Neural progenitor cell (in vitro differentiated cells): ENCODE measurements around the gene RMND5A. TPM values are rescaled to one million over a fixed set of nuclear protein-coding genes. Genes with fewer than 3 reads are reported as not detected.
"Not testable (repeated sequence)": the region's sequence is repeated elsewhere in the genome, so short reads cannot be mapped to it uniquely, and the experiment has no call there.

Experiments
- DNase-seq: peaks from one replicate; pipeline ENCODE4 v3.0.0-alpha.2; 2016; ENCODE audit warnings: low spot score
- H2AFZ ChIP-seq: fragments of 200-600 bp; sonication (generic); replicated peaks from 2 replicates; pipeline ENCODE4 v1.6.1; 2016; ENCODE audit warnings: antibody characterized with exemption
- H3F3A ChIP-seq: fragments of 200-600 bp; sonication (generic); 2 replicates; pipeline ENCODE4 v1.6.1; 2016; ENCODE audit warnings: antibody characterized with exemption, low read depth
- H3K27ac ChIP-seq: fragments of 200-600 bp; sonication (generic); 2 replicates; pipeline ENCODE4 v1.5.1; 2016; ENCODE audit warnings: mild to moderate bottlenecking
- H3K27me3 ChIP-seq: fragments of 200-600 bp; sonication (generic); 2 replicates; pipeline ENCODE4 v1.6.1; 2016; ENCODE audit warnings: mild to moderate bottlenecking, moderate library complexity
- H3K36me3 ChIP-seq: fragments of 200-600 bp; sonication (generic); 2 replicates; pipeline ENCODE4 v1.5.1; 2016
- H3K4me1 ChIP-seq: fragments of 200-600 bp; sonication (generic); 2 replicates; pipeline ENCODE4 v1.6.1; 2016; ENCODE audit warnings: mixed run types
- H3K4me2 ChIP-seq: fragments of 200-600 bp; sonication (generic); 2 replicates; pipeline ENCODE4 v1.6.1; 2016
- H3K4me3 ChIP-seq: fragments of 200-600 bp; sonication (generic); 2 replicates; pipeline ENCODE4 v1.5.1; 2016
- H3K79me2 ChIP-seq: fragments of 200-600 bp; sonication (generic); 2 replicates; pipeline ENCODE4 v1.6.1; 2016; ENCODE audit warnings: low read depth
- H3K9ac ChIP-seq: fragments of 200-600 bp; sonication (generic); 2 replicates; pipeline ENCODE4 v1.6.1; 2016
- H3K9me3 ChIP-seq: fragments of 200-600 bp; sonication (generic); 2 replicates; pipeline ENCODE4 v1.5.1; 2016; ENCODE audit warnings: low read depth
- H4K20me1 ChIP-seq: fragments of 200-600 bp; sonication (generic); 2 replicates; pipeline ENCODE4 v1.6.1; 2016; ENCODE audit warnings: low read depth
- H3K27ac Mint-ChIP-seq: 3 replicates; pipeline ENCODE4 v1.8.0; 2021; ENCODE audit warnings: mixed read lengths
- H3K27me3 Mint-ChIP-seq: 2 replicates; pipeline ENCODE4 v1.8.0; 2022; ENCODE audit warnings: low read depth, mild to moderate bottlenecking, inconsistent platforms, moderate library complexity, mixed read lengths; ENCODE audit not compliant: insufficient read depth
- H3K36me3 Mint-ChIP-seq: 3 replicates; pipeline ENCODE4 v1.8.0; 2021; ENCODE audit warnings: mixed read lengths
- H3K4me1 Mint-ChIP-seq: 3 replicates; pipeline ENCODE4 v1.8.0; 2021; ENCODE audit warnings: mixed read lengths
- H3K4me3 Mint-ChIP-seq: 3 replicates; pipeline ENCODE4 v1.8.0; 2021; ENCODE audit warnings: mild to moderate bottlenecking, moderate library complexity, mixed read lengths
- H3K9me3 Mint-ChIP-seq: 3 replicates; pipeline ENCODE4 v1.8.0; 2020; ENCODE audit warnings: mixed read lengths
- EZH2 ChIP-seq: fragments of 200-600 bp; sonication (generic); IDR thresholded peaks from 2 replicates; pipeline ENCODE4 v1.6.1; 2017; ENCODE audit warnings: antibody characterized with exemption, mild to moderate bottlenecking, moderate library complexity
- EZH2phosphoT487 ChIP-seq: fragments of 200-600 bp; sonication (generic); IDR thresholded peaks from 2 replicates; pipeline ENCODE4 v1.6.1; 2017; ENCODE audit warnings: antibody characterized with exemption
- total RNA-seq: library from RNA; depleted of rRNA; stranded (reverse); fragments of >200 nt; gene quantifications from 2 replicates; pipeline ENCODE4 v1.2.3, GENCODE V29; 2015; ENCODE audit warnings: low replicate concordance
- TF ChIP-seq, protein P1 (sequence below): fragments of 200-600 bp; sonication (generic); IDR thresholded peaks from 2 replicates; pipeline ENCODE4 v1.5.1; 2017; ENCODE audit warnings: antibody characterized with exemption, mild to moderate bottlenecking

Gene RMND5A
- total RNA-seq, 1 donor from 2014 or later = 107 TPM

DNA sequence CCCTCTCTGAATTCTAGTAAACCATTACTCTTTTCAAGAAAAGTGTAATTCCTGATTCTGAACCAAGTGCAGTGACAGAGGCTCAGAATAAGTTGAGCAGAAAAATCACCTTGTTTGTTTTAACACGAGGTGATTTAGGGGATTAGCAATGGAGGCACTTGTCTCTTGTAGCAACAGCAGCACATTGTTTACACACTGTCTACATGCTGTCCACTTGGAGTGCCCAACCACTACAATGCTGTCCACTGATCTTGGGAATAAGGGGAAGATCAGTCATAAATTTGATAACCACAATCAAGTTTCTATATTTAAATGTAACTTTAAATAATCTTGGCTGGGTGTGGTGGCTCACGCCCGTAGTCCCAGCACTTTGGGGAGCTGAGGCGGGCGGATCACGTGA is 13.9 kb upstream of the RMND5A start:
- H2AFZ ChIP-seq = no peak overlapping the region
- no peaks in the 10 kb centered on the region for H3K36me3 ChIP-seq
- no peaks in the 10 kb centered on the region for H3K9me3 ChIP-seq
- Mint-ChIP-seq H3K27ac (no peak overlapping the region), H3K36me3 (no peaks in the 10 kb centered on the region), H3K4me1 (peaks cover 7% of the 10 kb centered on the region), H3K9me3 (peaks cover 16% of the 10 kb centered on the region), H3K4me3 (no peak overlapping the region), H3K27me3 (no peaks in the 10 kb centered on the region)
- no peaks in the 10 kb centered on the region for H3K4me1 ChIP-seq
- H3K4me3 ChIP-seq = no peak overlapping the region
- no peaks in the 10 kb centered on the region for H3K79me2 ChIP-seq
- H3K4me2 ChIP-seq = no peak overlapping the region
- TF ChIP-seq, protein P1, sequence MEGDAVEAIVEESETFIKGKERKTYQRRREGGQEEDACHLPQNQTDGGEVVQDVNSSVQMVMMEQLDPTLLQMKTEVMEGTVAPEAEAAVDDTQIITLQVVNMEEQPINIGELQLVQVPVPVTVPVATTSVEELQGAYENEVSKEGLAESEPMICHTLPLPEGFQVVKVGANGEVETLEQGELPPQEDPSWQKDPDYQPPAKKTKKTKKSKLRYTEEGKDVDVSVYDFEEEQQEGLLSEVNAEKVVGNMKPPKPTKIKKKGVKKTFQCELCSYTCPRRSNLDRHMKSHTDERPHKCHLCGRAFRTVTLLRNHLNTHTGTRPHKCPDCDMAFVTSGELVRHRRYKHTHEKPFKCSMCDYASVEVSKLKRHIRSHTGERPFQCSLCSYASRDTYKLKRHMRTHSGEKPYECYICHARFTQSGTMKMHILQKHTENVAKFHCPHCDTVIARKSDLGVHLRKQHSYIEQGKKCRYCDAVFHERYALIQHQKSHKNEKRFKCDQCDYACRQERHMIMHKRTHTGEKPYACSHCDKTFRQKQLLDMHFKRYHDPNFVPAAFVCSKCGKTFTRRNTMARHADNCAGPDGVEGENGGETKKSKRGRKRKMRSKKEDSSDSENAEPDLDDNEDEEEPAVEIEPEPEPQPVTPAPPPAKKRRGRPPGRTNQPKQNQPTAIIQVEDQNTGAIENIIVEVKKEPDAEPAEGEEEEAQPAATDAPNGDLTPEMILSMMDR = no peak
- no peak for TF ChIP-seq EZH2
- no peak for TF ChIP-seq EZH2phosphoT487
- H3K27ac ChIP-seq = no peak overlapping the region
- no peaks in the 10 kb centered on the region for H3F3A ChIP-seq
- no peak for DNase-seq
- H3K27me3 ChIP-seq = no peaks in the 10 kb centered on the region
- no peaks in the 10 kb centered on the region for H4K20me1 ChIP-seq
- H3K9ac ChIP-seq = no peak overlapping the region

DNA sequence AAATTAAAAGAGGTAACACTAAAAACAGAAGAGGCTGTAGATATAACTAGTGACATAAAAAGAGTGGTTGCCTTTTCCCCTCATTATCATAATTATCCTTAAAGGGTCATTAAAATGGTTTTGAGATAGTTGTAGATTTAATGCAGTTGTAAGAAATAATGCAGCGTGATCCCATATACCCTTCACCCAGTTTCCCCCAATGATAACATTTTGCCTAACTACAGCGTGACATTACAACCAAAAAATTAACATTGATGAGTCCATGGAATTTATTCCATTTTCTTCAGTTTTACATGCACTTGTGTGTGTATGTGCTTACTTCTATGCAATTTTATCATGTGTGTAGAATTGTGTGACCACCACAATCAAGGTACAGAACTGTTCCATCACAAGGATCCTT is 13.2 kb upstream of the RMND5A start:
- Histone ChIP-seq H3K9ac (no peak overlapping the region), H3K27me3 (no peaks in the 10 kb centered on the region), H3K4me2 (no peak overlapping the region), H3K4me1 (no peaks in the 10 kb centered on the region), H4K20me1 (no peaks in the 10 kb centered on the region), H3K79me2 (no peaks in the 10 kb centered on the region), H3K36me3 (no peaks in the 10 kb centered on the region), H3K4me3 (no peak overlapping the region), H3K27ac (no peak overlapping the region), H2AFZ (no peak overlapping the region), H3K9me3 (no peaks in the 10 kb centered on the region), H3F3A (no peaks in the 10 kb centered on the region)
- Mint-ChIP-seq H3K4me1 (peaks cover 7% of the 10 kb centered on the region), H3K36me3 (no peaks in the 10 kb centered on the region), H3K27ac (no peak overlapping the region), H3K9me3 (peaks cover 16% of the 10 kb centered on the region), H3K4me3 (no peak overlapping the region), H3K27me3 (no peaks in the 10 kb centered on the region)
- no peak for DNase-seq
- TF ChIP-seq EZH2 (no peak), EZH2phosphoT487 (no peak)
- TF ChIP-seq, protein P1 = no peak

DNA sequence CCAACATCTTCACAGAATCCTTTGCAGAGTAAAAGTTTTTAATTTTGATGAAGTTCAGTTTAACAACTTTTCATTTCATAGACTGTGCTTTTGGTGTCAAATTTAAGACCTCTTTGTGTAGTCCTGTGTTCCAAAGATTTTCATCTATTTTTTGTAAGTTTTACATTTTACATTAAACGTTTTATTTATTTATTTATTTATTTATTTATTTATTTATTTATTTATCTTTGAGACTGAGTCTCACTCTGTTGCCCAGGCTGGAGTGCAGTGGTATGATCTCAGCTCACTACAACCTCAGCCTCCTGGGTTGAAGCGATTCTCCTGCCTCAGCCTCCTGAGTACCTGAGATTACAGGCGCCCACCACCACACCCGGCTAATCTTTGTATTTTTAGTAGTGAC is 12.0 kb upstream of the RMND5A start:
- not testable (repeated sequence) for H3K36me3 Mint-ChIP-seq, H3K27ac ChIP-seq, DNase-seq, H3K36me3 ChIP-seq, H3F3A ChIP-seq, H3K4me1 ChIP-seq, H3K27ac Mint-ChIP-seq, H3K79me2 ChIP-seq, H3K9me3 ChIP-seq, H3K9ac ChIP-seq, H4K20me1 ChIP-seq, H3K4me2 ChIP-seq, H3K4me3 ChIP-seq, H3K4me3 Mint-ChIP-seq, H3K27me3 Mint-ChIP-seq, H3K4me1 Mint-ChIP-seq, H3K27me3 ChIP-seq, H2AFZ ChIP-seq
- peaks cover 16% of the 10 kb centered on the region for H3K9me3 Mint-ChIP-seq

DNA sequence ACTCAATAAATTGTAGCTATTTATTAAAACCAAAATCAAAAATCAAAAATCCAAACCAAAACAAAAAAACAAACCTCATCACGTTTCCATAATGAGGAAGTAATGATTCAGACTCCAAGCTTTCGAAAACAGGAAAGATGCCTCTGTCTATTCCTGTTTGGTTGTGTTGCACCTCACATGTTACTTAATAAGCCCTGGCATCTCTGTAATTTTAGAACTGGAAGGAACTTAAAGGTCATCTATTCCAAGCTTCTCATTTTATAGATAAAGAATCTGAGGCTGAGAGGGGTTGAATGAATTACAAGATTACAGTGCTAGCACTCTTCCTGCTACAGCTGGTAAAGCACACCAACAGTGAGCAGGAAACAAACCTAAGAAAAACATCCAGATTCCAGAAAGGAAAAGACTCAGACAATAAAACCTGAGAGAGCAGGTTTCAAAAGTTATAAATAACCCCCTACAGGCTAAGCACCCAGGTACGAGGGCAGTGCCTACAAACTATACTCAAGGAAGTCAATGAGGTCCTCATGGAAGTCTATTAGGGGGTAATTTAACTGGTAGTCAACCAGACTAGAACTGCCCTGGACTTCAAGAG is 5.4 kb upstream of the RMND5A start:
- H3K4me3 ChIP-seq, H2AFZ ChIP-seq, H3K4me2 ChIP-seq, H3K27ac Mint-ChIP-seq, H3K4me1 ChIP-seq, H3K36me3 ChIP-seq, H3K79me2 ChIP-seq, H3K27me3 ChIP-seq, H3K9ac ChIP-seq, H3K36me3 Mint-ChIP-seq, H3K9me3 ChIP-seq, H3F3A ChIP-seq, H3K27me3 Mint-ChIP-seq, H3K27ac ChIP-seq, DNase-seq, H3K4me1 Mint-ChIP-seq, H3K4me3 Mint-ChIP-seq, H3K9me3 Mint-ChIP-seq, H4K20me1 ChIP-seq: not testable (repeated sequence)

DNA sequence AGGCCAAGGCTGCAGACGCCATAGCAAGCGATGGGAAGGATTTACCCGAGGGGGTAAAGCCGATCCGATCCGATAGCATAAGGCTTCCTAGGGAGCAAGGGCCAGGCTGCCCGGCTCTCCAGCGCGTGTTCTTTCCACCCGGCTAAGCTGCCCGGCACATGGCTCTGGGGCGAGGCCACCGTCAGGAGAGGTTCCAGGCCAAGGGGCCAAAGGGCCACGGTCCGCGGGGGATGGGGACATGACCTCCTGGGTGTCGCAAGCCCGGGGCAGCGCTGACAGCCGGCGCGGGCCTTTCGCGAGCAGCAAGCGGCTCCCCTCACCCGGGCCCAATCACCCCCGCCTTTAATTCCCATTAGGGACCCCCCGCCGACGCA is 841 bp upstream of the RMND5A start:
- not testable (repeated sequence) for H3K4me2 ChIP-seq, H3K4me3 Mint-ChIP-seq, H3K4me1 ChIP-seq, H2AFZ ChIP-seq, H3F3A ChIP-seq, DNase-seq, H3K27me3 Mint-ChIP-seq, H3K27ac Mint-ChIP-seq, H3K27ac ChIP-seq, H3K9ac ChIP-seq, H3K9me3 Mint-ChIP-seq, H3K36me3 ChIP-seq, H3K4me1 Mint-ChIP-seq, H3K36me3 Mint-ChIP-seq, H3K27me3 ChIP-seq, H4K20me1 ChIP-seq, H3K9me3 ChIP-seq
- Histone ChIP-seq H3K79me2 (peaks cover 15% of the 10 kb centered on the region), H3K4me3 (peak overlapping the region; percentile 80)

DNA sequence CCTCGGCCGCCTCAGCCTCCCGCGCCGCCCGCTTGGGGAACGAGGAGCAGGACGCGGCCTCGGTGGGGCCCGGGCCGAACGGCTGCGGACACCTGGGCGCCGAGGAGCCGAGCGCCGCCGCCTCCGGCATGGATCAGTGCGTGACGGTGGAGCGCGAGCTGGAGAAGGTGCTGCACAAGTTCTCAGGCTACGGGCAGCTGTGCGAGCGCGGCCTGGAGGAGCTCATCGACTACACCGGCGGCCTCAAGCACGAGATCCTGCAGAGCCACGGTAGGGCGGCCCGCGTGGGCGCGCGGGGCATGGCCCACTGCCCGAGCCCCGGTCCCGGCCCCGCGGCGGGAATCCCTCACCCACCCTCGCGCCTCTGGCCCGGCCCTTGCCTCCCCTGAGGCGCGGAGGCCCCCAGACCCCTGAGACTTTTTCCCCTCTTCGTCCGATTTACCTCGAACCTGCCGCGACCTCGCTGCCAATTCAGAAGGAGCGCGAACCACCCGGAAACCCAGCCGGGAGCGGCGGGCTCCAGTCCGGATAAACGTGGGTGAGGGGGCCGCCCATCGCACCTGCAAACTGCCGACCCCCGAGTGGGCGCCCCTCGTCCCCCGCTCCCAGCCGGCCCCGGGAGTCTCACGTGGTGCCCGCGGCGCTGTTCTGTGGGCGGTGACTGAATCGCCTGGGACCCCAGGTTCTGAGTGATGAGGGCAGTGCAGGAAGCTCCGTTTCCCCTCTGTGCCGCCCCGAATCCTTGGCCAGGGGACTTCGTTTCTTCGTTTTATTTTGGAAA is 639 bp downstream of the RMND5A start:
- peak overlapping the region; percentile 94 for H3K27ac ChIP-seq
- not testable (repeated sequence) for H3K27me3 Mint-ChIP-seq, H2AFZ ChIP-seq

More for the DNA sequence above, 639 bp downstream of the RMND5A start:
- not testable (repeated sequence) for H3K27ac Mint-ChIP-seq, H3K36me3 Mint-ChIP-seq, H4K20me1 ChIP-seq, H3F3A ChIP-seq, H3K9me3 Mint-ChIP-seq, H3K4me1 ChIP-seq, H3K36me3 ChIP-seq, H3K9me3 ChIP-seq, H3K4me1 Mint-ChIP-seq, H3K27me3 ChIP-seq
- peak overlapping the region; percentile 64 for H3K9ac ChIP-seq
- peak; percentile 60 for DNase-seq
- H3K79me2 ChIP-seq = peaks cover 19% of the 10 kb centered on the region
- H3K4me3 Mint-ChIP-seq = peak overlapping the region; percentile 84
- peak overlapping the region; percentile 86 for H3K4me2 ChIP-seq
- H3K4me3 ChIP-seq = peak overlapping the region; percentile 80
